Activated T-cell treated with anti-CD3 and anti-CD28 coated beads, Interleukin-2, amount 50 U/mL, for 72 hours (primary cell): ENCODE measurements around the gene STRN3. TPM values are rescaled to one million over a fixed set of nuclear protein-coding genes. Genes with fewer than 3 reads are reported as not detected.
A peak's percentile ranks its signal among the peaks of the same experiment; 100 is the strongest.

Source experiments
- ATAC-seq, 2 donors: fragments of 150-1000 bp; cut with Tn5 transposase; replicated peaks in 1 of 2; 2 replicates each; pipeline ENCODE4 v1.10.0; 2021; ENCODE audit warnings: moderate library complexity in 2 of 2, mild to moderate bottlenecking in 1 of 2
- DNase-seq, 2 donors: peaks; one replicate each; pipeline ENCODE4 v3.0.0; 2021 to 2022; ENCODE audit warnings: mixed read lengths in 1 of 2
- H3K27ac Mint-ChIP-seq: one replicate; pipeline ENCODE4 v1.8.0; 2022; ENCODE audit warnings: mild to moderate bottlenecking, moderate library complexity, mixed read lengths
- H3K27me3 Mint-ChIP-seq: one replicate; pipeline ENCODE4 v1.8.0; 2022; ENCODE audit warnings: low read depth, mixed read lengths
- H3K36me3 Mint-ChIP-seq, 2 donors: one replicate each; pipeline ENCODE4 v1.8.0; 2022; ENCODE audit warnings: mixed read lengths in 2 of 2, mild to moderate bottlenecking in 1 of 2; ENCODE audit not compliant: insufficient read depth in 2 of 2
- H3K4me1 Mint-ChIP-seq: one replicate; pipeline ENCODE4 v1.8.0; 2022; ENCODE audit warnings: low read depth, mixed read lengths
- H3K4me3 Mint-ChIP-seq, 2 donors: one replicate each; pipeline ENCODE4 v1.8.0; 2022; ENCODE audit warnings: mild to moderate bottlenecking in 2 of 2, mixed read lengths in 2 of 2, moderate library complexity in 2 of 2
- H3K9me3 Mint-ChIP-seq, 2 donors: one replicate each; pipeline ENCODE4 v1.8.0; 2022; ENCODE audit warnings: mixed read lengths in 2 of 2
- total RNA-seq, 2 donors: library from RNA; stranded (reverse); gene quantifications; one replicate each; pipeline ENCODE4 v1.2.3, GENCODE V29; 2022

STRN3 gene
- total RNA-seq, 2 donors from 2014 or later: 19.7 to 24.5 TPM

- Mint-ChIP-seq H3K4me1 (peaks cover 5% of the 10 kb centered on the region), H3K4me3 (no peak overlapping the region), H3K36me3 (peaks cover 0 to 7% of the 10 kb centered on the region in 2 donors), H3K27ac (no peak overlapping the region), H3K9me3 (no peaks in the 10 kb centered on the region), H3K27me3 (no peaks in the 10 kb centered on the region)
- DNase-seq: no peak
- no peak for ATAC-seq
These were observed 129.7 kb downstream of the STRN3 start for GRCh38 chr14:30896435-30896834.

GRCh38 chr14:30894923-30895515 lies 131.2 kb downstream of the STRN3 start:
- Mint-ChIP-seq H3K27ac (no peak overlapping the region), H3K36me3 (peaks cover 0 to 6% of the 10 kb centered on the region in 2 donors), H3K9me3 (no peaks in the 10 kb centered on the region)

GRCh38 chr14:30893819-30894218 lies 132.4 kb downstream of the STRN3 start:
- H3K4me3 Mint-ChIP-seq: no peak overlapping the region
- no peaks in the 10 kb centered on the region for H3K9me3 Mint-ChIP-seq
- H3K27ac Mint-ChIP-seq: no peak overlapping the region
- ATAC-seq: no peak
- no peaks in the 10 kb centered on the region for H3K27me3 Mint-ChIP-seq
- peaks cover 10% of the 10 kb centered on the region for H3K4me1 Mint-ChIP-seq
- DNase-seq: no peak
- peaks cover 0 to 6% of the 10 kb centered on the region in 2 donors for H3K36me3 Mint-ChIP-seq

More at GRCh38 chr14:30894923-30895515, 131.2 kb downstream of the STRN3 start:
- no peak for ATAC-seq
- Mint-ChIP-seq H3K27me3 (no peaks in the 10 kb centered on the region), H3K4me3 (no peak overlapping the region), H3K4me1 (peaks cover 5% of the 10 kb centered on the region)
- no peak for DNase-seq

- no peaks in the 10 kb centered on the region for H3K27me3 Mint-ChIP-seq
- peak overlapping the region; percentile 39 for H3K27ac Mint-ChIP-seq
These were observed 137.0 kb downstream of the STRN3 start for GRCh38 chr14:30889244-30889594.

GRCh38 chr14:30888480-30889243 lies 137.5 kb downstream of the STRN3 start:
- Mint-ChIP-seq H3K9me3 (no peaks in the 10 kb centered on the region), H3K27me3 (no peaks in the 10 kb centered on the region), H3K4me3 (no peak overlapping the region), H3K27ac (peak overlapping the region; percentile 39), H3K36me3 (no peaks in the 10 kb centered on the region), H3K4me1 (peaks cover 6% of the 10 kb centered on the region)
- ATAC-seq (no peak), DNase-seq (no peak)

More at GRCh38 chr14:30889244-30889594, 137.0 kb downstream of the STRN3 start:
- no peak for DNase-seq
- Mint-ChIP-seq H3K4me1 (peaks cover 6% of the 10 kb centered on the region), H3K9me3 (no peaks in the 10 kb centered on the region), H3K4me3 (no peak overlapping the region), H3K36me3 (no peaks in the 10 kb centered on the region)
- ATAC-seq: no peak

GRCh38 chr14:30885840-30886740 lies 140.1 kb downstream of the STRN3 start:
- ATAC-seq (no peak), DNase-seq (no peak)
- H3K4me1 Mint-ChIP-seq: peaks cover 6% of the 10 kb centered on the region
- no peak overlapping the region for H3K4me3 Mint-ChIP-seq
- no peaks in the 10 kb centered on the region for H3K27me3 Mint-ChIP-seq
- no peaks in the 10 kb centered on the region for H3K36me3 Mint-ChIP-seq
- H3K27ac Mint-ChIP-seq: no peak overlapping the region
- no peaks in the 10 kb centered on the region for H3K9me3 Mint-ChIP-seq

GRCh38 chr14:30884901-30885300 lies 141.3 kb downstream of the STRN3 start:
- no peak overlapping the region for H3K27ac Mint-ChIP-seq
- no peaks in the 10 kb centered on the region for H3K27me3 Mint-ChIP-seq
- no peaks in the 10 kb centered on the region for H3K36me3 Mint-ChIP-seq
- H3K9me3 Mint-ChIP-seq: no peaks in the 10 kb centered on the region
- no peak overlapping the region for H3K4me3 Mint-ChIP-seq
- ATAC-seq: no peak
- peaks cover 6% of the 10 kb centered on the region for H3K4me1 Mint-ChIP-seq
- DNase-seq: no peak

- no peaks in the 10 kb centered on the region for H3K4me1 Mint-ChIP-seq
- ATAC-seq: peak in 1 of 2 donors; percentile 44
- H3K27ac Mint-ChIP-seq: no peak overlapping the region
These were observed 142.5 kb downstream of the STRN3 start for GRCh38 chr14:30883508-30884294.

GRCh38 chr14:30882431-30882830 lies 143.7 kb downstream of the STRN3 start:
- no peak overlapping the region for H3K4me3 Mint-ChIP-seq
- H3K27ac Mint-ChIP-seq: no peak overlapping the region
- no peaks in the 10 kb centered on the region for H3K9me3 Mint-ChIP-seq
- no peaks in the 10 kb centered on the region for H3K36me3 Mint-ChIP-seq
- ATAC-seq: no peak
- no peak for DNase-seq
- peaks cover 12% of the 10 kb centered on the region for H3K27me3 Mint-ChIP-seq
- no peaks in the 10 kb centered on the region for H3K4me1 Mint-ChIP-seq

More at GRCh38 chr14:30883508-30884294, 142.5 kb downstream of the STRN3 start:
- H3K4me3 Mint-ChIP-seq: no peak overlapping the region
- no peak for DNase-seq
- H3K36me3 Mint-ChIP-seq: no peaks in the 10 kb centered on the region
- no peaks in the 10 kb centered on the region for H3K27me3 Mint-ChIP-seq
- no peaks in the 10 kb centered on the region for H3K9me3 Mint-ChIP-seq

GRCh38 chr14:30876692-30877091 lies 149.5 kb downstream of the STRN3 start:
- Mint-ChIP-seq H3K27ac (no peak overlapping the region), H3K27me3 (peaks cover 46% of the 10 kb centered on the region), H3K36me3 (peaks cover 0 to 2% of the 10 kb centered on the region in 2 donors), H3K9me3 (no peaks in the 10 kb centered on the region), H3K4me3 (no peak overlapping the region), H3K4me1 (peaks cover 16% of the 10 kb centered on the region)
- DNase-seq (no peak), ATAC-seq (no peak)

GRCh38 chr14:30875788-30876053 lies 150.5 kb downstream of the STRN3 start:
- H3K27me3 Mint-ChIP-seq: peaks cover 56% of the 10 kb centered on the region
- H3K9me3 Mint-ChIP-seq: no peaks in the 10 kb centered on the region
- H3K36me3 Mint-ChIP-seq: peaks cover 0 to 2% of the 10 kb centered on the region in 2 donors
- no peak overlapping the region for H3K27ac Mint-ChIP-seq
- no peak for DNase-seq
- ATAC-seq: no peak
- peaks cover 16% of the 10 kb centered on the region for H3K4me1 Mint-ChIP-seq
- peak overlapping the region; percentile 88 to 92 for H3K4me3 Mint-ChIP-seq

- Mint-ChIP-seq H3K27ac (no peak overlapping the region), H3K9me3 (no peaks in the 10 kb centered on the region), H3K4me1 (peaks cover 16% of the 10 kb centered on the region), H3K4me3 (peak overlapping the region; percentile 88 to 92), H3K36me3 (peaks cover 0 to 2% of the 10 kb centered on the region in 2 donors), H3K27me3 (peaks cover 61% of the 10 kb centered on the region)
- DNase-seq (peak; percentile 15 to 19), ATAC-seq (peak; percentile 41 to 47)
These were observed 151.0 kb downstream of the STRN3 start for GRCh38 chr14:30874999-30875787.
